PC-9 (cell line): Measurements from ENCODE around the gene EPB41. TPM values are rescaled to one million over a fixed set of nuclear protein-coding genes. Genes with fewer than 3 reads are reported as not detected.

Experiments
- Bru-seq: library from RNA; stranded (reverse); fragments of 400-500 nt; gene quantifications from one replicate; lab custom pipeline; 2021; lab: Mats Ljungman, UMichigan
- BruChase-seq, 2 experiments: library from RNA; stranded (reverse); fragments of 400-500 nt; gene quantifications; one replicate each; lab custom pipeline; 2021; lab: Mats Ljungman, UMichigan
- BruUV-seq: library from RNA; stranded (reverse); fragments of 400-500 nt; replicated peaks from 2 replicates; lab custom pipeline; 2021; lab: Mats Ljungman, UMichigan
- CTCF ChIA-PET: fragments of 300-600 bp; sonication (Branson Sonifier 250); formaldehyde crosslinking; loops from one replicate; lab custom pipeline; 2022; ENCODE audit warnings: antibody characterized with exemption; lab: Charles Lee
- POLR2A ChIA-PET: fragments of 300-600 bp; sonication (Branson Sonifier 250); formaldehyde crosslinking; loops from one replicate; lab custom pipeline; 2022; ENCODE audit warnings: antibody characterized with exemption; ENCODE audit not compliant: unreplicated experiment; lab: Charles Lee
- DNase-seq, 2 experiments: peaks; one replicate each; pipeline versions ENCODE4 v3.0.0 to v3.0.0-alpha.2; 2015 to 2022; ENCODE audit warnings: mixed read lengths in 1 of 2
- H2AFZ ChIP-seq: fragments of 200-600 bp; sonication (generic); 2 replicates; pipeline ENCODE4 v1.8.1; 2017; ENCODE audit warnings: antibody characterized with exemption
- H3F3A ChIP-seq: fragments of 200-600 bp; sonication (generic); 2 replicates; pipeline ENCODE4 v1.8.1; 2017; ENCODE audit warnings: antibody characterized with exemption, mild to moderate bottlenecking, low read depth; ENCODE audit not compliant: insufficient read depth
- H3K27ac ChIP-seq: fragments of 200-600 bp; sonication (generic); 2 replicates; pipeline ENCODE4 v1.6.1; 2016; ENCODE audit warnings: mixed run types
- H3K27me3 ChIP-seq: fragments of 200-600 bp; sonication (generic); 2 replicates; pipeline ENCODE4 v1.6.1; 2016; ENCODE audit warnings: low read depth, mixed run types; ENCODE audit not compliant: insufficient read depth
- H3K36me3 ChIP-seq: fragments of 200-600 bp; sonication (generic); 2 replicates; pipeline ENCODE4 v1.6.1; 2016; ENCODE audit warnings: low read depth, mixed run types
- H3K4me1 ChIP-seq: fragments of 200-600 bp; sonication (generic); replicated peaks from 2 replicates; pipeline ENCODE4 v1.6.1; 2016; ENCODE audit warnings: mixed run types; ENCODE audit not compliant: insufficient read depth
- H3K4me2 ChIP-seq: fragments of 200-600 bp; sonication (generic); 2 replicates; pipeline ENCODE4 v1.6.1; 2017; ENCODE audit warnings: mixed run types
- H3K4me3 ChIP-seq: fragments of 200-600 bp; sonication (generic); 2 replicates; pipeline ENCODE4 v1.6.1; 2016; ENCODE audit warnings: mixed run types
- H3K79me2 ChIP-seq: fragments of 200-600 bp; sonication (generic); 2 replicates; pipeline ENCODE4 v1.6.1; 2017; ENCODE audit warnings: low read depth, mixed run types
- H3K9me2 ChIP-seq: fragments of 200-600 bp; sonication (generic); 2 replicates; pipeline ENCODE4 v1.8.1; 2017; ENCODE audit warnings: mild to moderate bottlenecking; ENCODE audit not compliant: insufficient read depth
- H3K9me3 ChIP-seq: fragments of 200-600 bp; sonication (generic); 2 replicates; pipeline ENCODE4 v1.8.1; 2016; ENCODE audit warnings: low read depth; ENCODE audit not compliant: insufficient read depth
- H4K20me1 ChIP-seq: fragments of 200-600 bp; sonication (generic); 2 replicates; pipeline ENCODE4 v1.8.1; 2017; ENCODE audit not compliant: insufficient read depth
- EZH2 ChIP-seq: fragments of 200-600 bp; sonication (generic); IDR thresholded peaks from 2 replicates; pipeline ENCODE4 v1.8.0; 2017; ENCODE audit warnings: antibody characterized with exemption, low read depth
- intact Hi-C: fragments of 100-400 bp; cut with micrococcal nuclease; formaldehyde crosslinking; loops from one replicate; pipeline ENCODE4 v1.10.0; 2022; ENCODE audit not compliant: unreplicated experiment
- long read RNA-seq: library from polyadenylated mRNA; stranded (forward); transcript quantifications from one replicate; pipeline ENCODE4 v2.0.0, GENCODE V29; 2022
- total RNA-seq: library from RNA; stranded (reverse); gene quantifications from 2 replicates; pipeline ENCODE4 v1.2.3, GENCODE V29; 2021
- TF ChIP-seq, protein P1 (sequence below): fragments of 200-600 bp; sonication (generic); conservative IDR thresholded peaks from 2 replicates; pipeline ENCODE4 v1.6.1; 2017; ENCODE audit warnings: mixed run types, antibody characterized with exemption, mild to moderate bottlenecking, moderate library complexity

The EPB41 gene
- total RNA-seq (36.0 and 42.2 TPM in 2 replicates), Bru-seq, nascent RNA (percentile 65 among the genes with signal in this experiment), BruChase-seq, experiment 1, labeled RNA remaining after a 2-hour chase (percentile 63 among the genes with signal in this experiment), BruChase-seq, experiment 2, labeled RNA remaining after a 6-hour chase (percentile 63 among the genes with signal in this experiment)
- long read RNA-seq, partial matches to known transcripts, result 3 of 15 reads
- long read RNA-seq, other reads (novel, unspliced or antisense), result 12 of 15 reads

DNA sequence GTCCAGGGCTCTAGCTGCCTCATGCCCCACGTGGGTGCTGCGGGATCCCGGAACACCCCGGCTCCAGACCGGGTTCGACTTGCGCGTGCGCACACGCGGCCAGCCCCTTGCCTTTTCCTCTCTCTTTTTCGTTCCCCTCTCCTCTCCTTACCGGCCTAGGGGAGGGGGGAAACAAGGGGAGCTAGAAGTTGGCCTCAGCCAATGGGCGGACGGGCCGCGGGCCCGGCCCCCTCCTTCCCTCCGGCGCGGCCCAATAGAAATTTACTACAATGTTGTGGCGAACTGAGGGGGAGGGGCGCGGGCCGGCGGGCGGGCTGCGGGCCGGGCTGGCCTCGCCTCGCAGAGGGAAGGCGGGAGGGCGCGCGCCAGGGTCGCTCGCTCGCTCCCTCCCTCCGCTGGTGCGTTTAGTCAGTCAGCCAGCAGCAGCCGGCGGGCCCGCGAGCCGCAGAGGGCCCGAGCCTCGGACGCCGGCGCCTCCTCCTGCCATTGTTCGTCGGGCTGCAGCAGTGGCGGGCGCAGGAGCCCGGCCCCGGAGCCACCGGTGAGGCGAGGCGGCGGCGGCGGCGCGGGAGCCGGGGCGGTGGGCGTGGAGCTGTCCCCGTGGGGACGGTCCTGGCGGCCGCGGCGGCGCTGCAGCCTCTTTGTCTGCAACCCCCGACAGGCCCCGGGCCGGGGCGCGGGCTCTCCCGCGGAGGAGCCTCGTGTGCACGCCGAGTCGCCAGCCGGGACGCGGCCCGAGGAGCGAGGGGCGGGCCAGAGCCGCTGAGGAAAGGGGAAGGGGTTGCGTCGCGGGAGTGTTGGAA, at the start of gene EPB41:
TSS of gene EPB41 (plus strand) at position 342 of the 803 bp plus-strand sequence. CDS start 72,869 bp downstream, outside the sequence.
- Histone ChIP-seq H3K79me2 (0 out of 2 replicates have a peak, but pooled peaks cover 7% of the 10 kb centered on the region), H3K36me3 (no peaks in the 10 kb centered on the region), H3K4me3 (peak within 1 kb of the TSS; percentile 54), H3K9me3 (no peaks in the 10 kb centered on the region), H3K9me2 (no peaks in the 10 kb centered on the region), H2AFZ (peak within 1 kb of the TSS; percentile 74), H3K4me2 (peak within 1 kb of the TSS; percentile 82), H3K27me3 (no peaks in the 10 kb centered on the region), H3K27ac (no peak within 1 kb of the TSS), H3F3A (peaks cover 3% of the 10 kb centered on the region; the same call in 1 of the 2 replicates), H4K20me1 (no peaks in the 10 kb centered on the region), H3K4me1 (0 out of 2 replicates have a peak, but pooled peaks cover 5% of the 10 kb centered on the region)
- TF ChIP-seq, protein P1, sequence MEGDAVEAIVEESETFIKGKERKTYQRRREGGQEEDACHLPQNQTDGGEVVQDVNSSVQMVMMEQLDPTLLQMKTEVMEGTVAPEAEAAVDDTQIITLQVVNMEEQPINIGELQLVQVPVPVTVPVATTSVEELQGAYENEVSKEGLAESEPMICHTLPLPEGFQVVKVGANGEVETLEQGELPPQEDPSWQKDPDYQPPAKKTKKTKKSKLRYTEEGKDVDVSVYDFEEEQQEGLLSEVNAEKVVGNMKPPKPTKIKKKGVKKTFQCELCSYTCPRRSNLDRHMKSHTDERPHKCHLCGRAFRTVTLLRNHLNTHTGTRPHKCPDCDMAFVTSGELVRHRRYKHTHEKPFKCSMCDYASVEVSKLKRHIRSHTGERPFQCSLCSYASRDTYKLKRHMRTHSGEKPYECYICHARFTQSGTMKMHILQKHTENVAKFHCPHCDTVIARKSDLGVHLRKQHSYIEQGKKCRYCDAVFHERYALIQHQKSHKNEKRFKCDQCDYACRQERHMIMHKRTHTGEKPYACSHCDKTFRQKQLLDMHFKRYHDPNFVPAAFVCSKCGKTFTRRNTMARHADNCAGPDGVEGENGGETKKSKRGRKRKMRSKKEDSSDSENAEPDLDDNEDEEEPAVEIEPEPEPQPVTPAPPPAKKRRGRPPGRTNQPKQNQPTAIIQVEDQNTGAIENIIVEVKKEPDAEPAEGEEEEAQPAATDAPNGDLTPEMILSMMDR, result no peak
- no peak for TF ChIP-seq EZH2
- DNase-seq, result peak; percentile 73 to 90
- BruUV-seq, result no TSS peak
- intact Hi-C loops, result loop anchor here (2.0 kb wide), 2 partner anchors 30 to 58 kb away; no protein-coding TSS in a partner anchor
- ChIA-PET POLR2A (interaction anchor here (0.6 to 0.7 kb wide), 2 partner anchors 21 to 1630 kb away, joined by 3 to 4 read pairs; no protein-coding TSS in a partner anchor), CTCF (interaction anchor here (1.3 kb wide), 1 partner anchor 30 kb away, joined by 4 read pairs; no protein-coding TSS in a partner anchor)

DNA sequence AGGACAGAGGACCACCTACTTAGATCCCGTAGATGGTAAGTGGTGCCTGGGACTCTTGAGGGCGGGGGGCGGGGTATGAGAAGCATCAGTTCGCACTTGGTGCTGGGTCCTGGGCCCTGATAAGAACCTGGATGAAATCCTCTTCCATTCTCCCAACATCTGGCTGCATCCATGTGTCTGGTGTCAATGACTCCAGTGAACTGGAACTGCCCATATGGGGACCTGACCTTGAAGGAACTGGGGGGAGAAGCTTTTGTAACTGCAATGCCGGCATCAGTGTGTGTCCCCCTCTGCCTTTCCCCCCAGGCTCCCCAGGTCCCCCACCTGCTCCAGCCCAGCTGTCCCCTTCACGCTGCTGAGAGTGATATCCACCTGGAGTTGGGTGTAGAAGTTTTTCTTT, 49.7 kb upstream of the EPB41 start:
- TF ChIP-seq EZH2, result no peak
- TF ChIP-seq, protein P1, result no peak
- Histone ChIP-seq H3K4me1 (no peaks in the 10 kb centered on the region), H3K27ac (no peak overlapping the region), H3K4me3 (no peak overlapping the region), H3K36me3 (no peaks in the 10 kb centered on the region), H3K79me2 (no peaks in the 10 kb centered on the region), H3K4me2 (no peak overlapping the region), H3K27me3 (peaks cover 29% of the 10 kb centered on the region; the same call in 1 of the 2 replicates), H4K20me1 (no peaks in the 10 kb centered on the region), H2AFZ (no peak overlapping the region), H3K9me2 (no peaks in the 10 kb centered on the region), H3K9me3 (no peaks in the 10 kb centered on the region), H3F3A (no peaks in the 10 kb centered on the region)
- CTCF ChIA-PET, result no interaction called here
- no peak for DNase-seq
- intact Hi-C loops, result no loop called here
- BruUV-seq, result no TSS peak
- POLR2A ChIA-PET, result no interaction called here

- no peak overlapping the region for H3K4me3 ChIP-seq
- no peaks in the 10 kb centered on the region for H3K4me1 ChIP-seq
- no peak for DNase-seq
- H3K9me2 ChIP-seq, result no peaks in the 10 kb centered on the region
- H3K79me2 ChIP-seq, result no peaks in the 10 kb centered on the region
- peaks cover 29% of the 10 kb centered on the region; the same call in 1 of the 2 replicates for H3K27me3 ChIP-seq
- H3K27ac ChIP-seq, result no peak overlapping the region
- no peaks in the 10 kb centered on the region for H3K9me3 ChIP-seq
- POLR2A ChIA-PET, result interaction anchor here (0.7 kb wide), 1 partner anchor 551 kb away, joined by 4 read pairs; no protein-coding TSS in a partner anchor
- H3K36me3 ChIP-seq, result no peaks in the 10 kb centered on the region
- TF ChIP-seq, protein P1, result no peak
- no peak for TF ChIP-seq EZH2
- H2AFZ ChIP-seq, result no peak overlapping the region
- no TSS peak for BruUV-seq
- no peaks in the 10 kb centered on the region for H3F3A ChIP-seq
- H3K4me2 ChIP-seq, result no peak overlapping the region
- CTCF ChIA-PET, result interaction anchor here (0.6 to 0.7 kb wide), 2 partner anchors 76 to 230 kb away, joined by 5 to 6 read pairs; no protein-coding TSS in a partner anchor
- intact Hi-C loops, result no loop called here
- H4K20me1 ChIP-seq, result no peaks in the 10 kb centered on the region
Measured at GRCh38 chr1:28865997-28866650, 48.2 kb upstream of the EPB41 start.
